GM21526 (cell line): ENCODE results near the gene MAP1LC3B2.

Experiments used
- ATAC-seq: cut with Tn5 transposase; IDR thresholded peaks from one replicate; pipeline ENCODE4 v1.9.1; 2021; ENCODE audit warnings: moderate library complexity; ENCODE audit not compliant: unreplicated experiment, low FRiP score

Gene MAP1LC3B2

DNA sequence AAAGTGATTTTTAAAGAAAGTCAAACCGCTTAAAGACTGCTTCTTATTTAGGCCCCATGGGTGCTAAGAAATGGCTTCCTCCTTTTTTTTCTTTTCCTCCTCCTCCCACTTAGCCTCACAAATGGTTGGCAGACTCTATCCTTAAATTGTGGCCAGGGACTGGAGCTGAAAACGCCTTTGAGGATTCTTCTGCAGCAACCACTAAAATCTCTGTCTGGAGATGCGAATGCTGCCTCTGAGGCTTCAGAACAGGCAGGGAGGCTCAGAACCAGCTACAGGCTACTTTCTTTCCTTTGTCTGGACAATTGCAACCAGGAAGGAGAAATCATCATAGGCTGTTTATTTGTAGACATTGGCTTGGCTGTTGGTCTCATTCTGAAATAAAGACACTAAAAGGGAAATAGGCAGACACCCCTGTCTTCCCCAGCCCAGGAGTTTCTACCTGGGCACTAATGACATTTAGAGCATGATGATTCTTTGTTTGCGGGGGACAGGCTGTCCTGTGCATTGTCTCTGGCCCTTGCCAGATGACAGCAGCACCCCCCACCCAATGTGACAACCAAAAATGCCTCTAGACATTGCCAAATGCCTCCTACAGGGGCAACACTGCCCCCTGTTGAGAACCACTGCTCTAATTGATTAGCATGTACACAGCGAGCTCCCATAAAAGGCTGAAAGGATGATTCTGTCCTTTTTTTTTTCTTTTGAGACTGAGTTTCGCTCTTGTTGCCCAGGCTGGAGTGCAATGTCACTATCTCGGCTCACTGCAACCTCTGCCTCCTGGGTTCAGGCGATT, 50.3 kb downstream of the MAP1LC3B2 start:
- no peak for ATAC-seq

GRCh38 chr12:116610971-116611541, 51.9 kb downstream of the MAP1LC3B2 start:
- ATAC-seq, result no peak

- no peak for ATAC-seq
These were observed 53.3 kb downstream of the MAP1LC3B2 start for GRCh38 chr12:116612436-116612835.

DNA sequence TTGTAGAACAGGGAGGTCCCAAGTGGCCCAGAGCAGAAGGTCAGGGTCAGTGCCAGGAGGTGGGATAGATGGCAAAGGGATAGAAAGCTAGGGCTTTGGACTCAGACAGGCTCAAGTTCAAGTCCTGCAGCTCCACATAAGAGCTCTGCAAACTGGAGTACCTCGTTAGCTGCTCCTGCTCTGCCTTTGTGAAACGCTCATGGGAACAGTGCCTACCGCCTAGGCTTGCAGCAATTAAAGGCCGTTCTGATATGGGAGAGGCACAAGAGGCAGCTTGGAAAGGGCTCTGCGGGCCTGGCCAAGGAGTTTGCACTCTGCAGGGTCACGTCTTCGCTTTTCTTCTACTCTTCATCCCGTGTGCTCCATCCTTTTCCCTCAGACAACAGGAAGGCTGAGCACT, 54.1 kb downstream of the MAP1LC3B2 start:
- no peak for ATAC-seq

GRCh38 chr12:116614194-116614915, 55.2 kb downstream of the MAP1LC3B2 start:
- ATAC-seq, result no peak

DNA sequence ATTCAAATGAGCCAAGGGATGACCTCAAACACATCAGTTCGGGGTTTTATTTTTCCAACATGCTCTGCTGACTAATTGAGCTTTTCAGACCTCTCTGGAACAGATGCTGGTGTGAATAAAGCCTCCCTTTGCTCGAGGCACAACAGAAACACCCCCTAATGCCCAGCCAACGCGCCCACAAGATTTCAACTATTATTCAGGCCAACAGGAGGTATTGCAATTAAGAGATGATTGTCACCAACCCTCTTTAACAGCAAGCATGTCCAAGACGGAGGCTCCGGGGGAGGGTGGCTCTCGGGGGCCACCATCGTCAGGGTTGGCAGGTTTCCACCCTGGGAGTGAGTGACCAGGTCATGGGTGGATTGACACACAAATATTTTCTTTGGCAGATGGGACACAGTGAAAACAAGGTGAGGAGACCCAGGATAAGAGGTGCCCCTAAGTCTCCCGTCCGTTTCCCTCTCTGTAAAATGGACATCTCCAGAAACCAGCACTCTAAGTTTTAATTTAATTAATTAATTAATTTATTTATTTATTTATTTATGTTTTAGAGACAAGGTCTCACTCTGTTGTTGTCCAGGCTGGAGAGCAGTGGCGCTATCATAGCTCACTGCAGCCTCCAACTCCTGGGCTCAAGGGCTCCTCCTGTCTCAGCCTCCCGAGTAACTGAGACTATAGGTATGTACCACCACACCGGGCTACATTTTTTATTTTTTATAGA, 56.1 kb downstream of the MAP1LC3B2 start:
- ATAC-seq, result no peak

DNA sequence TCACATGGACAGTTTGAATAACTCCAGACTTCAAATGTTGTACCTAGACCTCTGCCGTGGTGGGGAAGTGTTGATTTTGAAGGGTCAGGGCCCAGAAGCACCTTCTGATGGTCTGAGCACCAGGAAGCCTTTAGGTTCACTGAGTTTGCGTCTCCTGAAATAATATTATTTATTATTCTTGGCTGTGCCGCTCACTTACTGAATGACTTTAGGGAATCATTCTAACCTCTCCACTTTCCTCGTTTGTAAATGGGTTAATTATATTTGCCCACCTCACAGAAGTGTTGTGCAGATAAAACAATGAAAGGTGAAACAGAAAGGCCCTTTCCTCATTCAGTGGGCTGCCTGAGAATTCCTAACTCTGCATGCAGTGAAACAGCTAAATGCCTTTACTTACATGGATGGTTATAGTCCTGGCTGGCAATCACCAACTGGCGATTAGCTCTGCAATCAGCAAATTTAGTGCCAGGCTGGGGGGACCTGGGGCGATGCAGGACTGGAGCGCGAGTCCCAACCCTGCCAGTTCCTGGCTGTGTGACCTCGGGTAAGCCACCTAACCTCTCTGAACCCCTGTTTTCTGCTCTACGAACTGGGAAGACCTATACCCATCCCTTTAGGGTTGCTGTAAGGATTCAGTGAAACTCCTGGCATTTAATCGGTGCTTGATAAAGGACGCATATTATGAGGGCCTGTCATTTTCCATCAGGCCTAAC, 57.5 kb downstream of the MAP1LC3B2 start:
- no peak for ATAC-seq

- ATAC-seq, result no peak
These were observed 60.1 kb downstream of the MAP1LC3B2 start for GRCh38 chr12:116619246-116619645.

DNA sequence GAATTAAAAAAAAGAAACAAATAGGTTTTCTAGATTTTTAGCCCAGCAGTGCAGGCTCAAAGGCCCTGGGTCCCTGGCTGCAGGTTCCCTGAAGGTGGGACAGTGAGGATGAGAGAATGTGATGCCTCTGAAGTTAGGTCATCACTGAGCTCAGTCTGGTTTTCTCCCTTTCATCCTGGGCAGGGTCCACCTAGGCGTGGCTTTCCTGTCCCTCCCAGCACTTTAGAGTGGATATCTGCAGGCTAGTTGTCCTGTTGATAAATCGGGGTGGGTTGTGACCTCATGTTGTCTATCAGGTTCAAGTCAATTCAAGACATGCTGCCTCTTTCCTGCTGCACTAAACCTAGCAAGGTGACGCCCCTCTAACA, 60.9 kb downstream of the MAP1LC3B2 start:
- no peak for ATAC-seq

GRCh38 chr12:116620492-116621191, 61.5 kb downstream of the MAP1LC3B2 start:
- ATAC-seq, result no peak

DNA sequence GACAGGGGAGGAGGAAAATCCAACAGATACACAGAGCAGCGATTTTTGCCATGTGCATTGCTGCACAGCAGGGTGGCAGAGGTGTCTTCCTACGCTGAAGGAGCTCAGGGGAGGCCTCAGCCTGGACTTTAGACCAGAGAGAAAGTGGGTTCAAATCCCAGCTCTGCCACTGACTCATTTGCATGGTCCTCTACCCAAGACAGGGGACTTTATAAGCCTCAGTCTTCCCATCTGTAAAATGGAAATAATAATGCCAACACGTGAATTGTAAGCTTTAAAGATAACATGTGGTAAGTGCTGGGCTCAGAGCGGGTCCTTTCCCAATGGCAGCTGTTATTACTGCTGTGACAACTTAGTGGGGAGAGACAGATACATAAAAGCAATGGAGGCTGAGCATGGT, 62.0 kb downstream of the MAP1LC3B2 start:
- ATAC-seq, result no peak

GRCh38 chr12:116624516-116624915, 65.3 kb downstream of the MAP1LC3B2 start:
- ATAC-seq, result no peak

GRCh38 chr12:116626153-116626552, 67.0 kb downstream of the MAP1LC3B2 start:
- ATAC-seq, result no peak
